ENCODE data around the gene MTCL1. TPM values are rescaled to one million over a fixed set of nuclear protein-coding genes. Genes with fewer than 3 reads are reported as not detected.

Gene MTCL1
- polyA plus RNA-seq, 1 experiment, result 29.8 TPM

GRCh38 chr18:8851659-8852058, 146.3 kb downstream of the MTCL1 start:
- H3K27me3 ChIP-seq (ENCODE audit: control insufficient read depth, insufficient read depth, low read length), result no peaks in the 10 kb centered on the region
- no peak for TF ChIP-seq CTCF (IDR thresholded peaks at IDR 0.05; ENCODE audit: insufficient read depth, low read depth, low read length)
- ChIA-PET POLR2A (no interaction called here), CTCF (interaction anchor here (1.4 kb wide), 1 partner anchor 13 kb away, joined by 3 read pairs; no protein-coding TSS in a partner anchor)
- no peak overlapping the region for H3K4me3 ChIP-seq (ENCODE audit: low read depth, low read length)
- DNase-seq (ENCODE audit: low read depth), result no peak
- no peaks in the 10 kb centered on the region for H3K36me3 ChIP-seq (ENCODE audit: control insufficient read depth, insufficient read depth, low read length)

- H3K36me3 ChIP-seq (ENCODE audit: control insufficient read depth, insufficient read depth, low read length), result no peaks in the 10 kb centered on the region
- CTCF ChIA-PET, result interaction anchor here (0.9 kb wide), 1 partner anchor 68 kb away, joined by 3 read pairs; no protein-coding TSS in a partner anchor
- no peak overlapping the region for H3K4me3 ChIP-seq (ENCODE audit: low read depth, low read length)
- POLR2A ChIA-PET, result no interaction called here
- no peak for TF ChIP-seq CTCF (IDR thresholded peaks at IDR 0.05; ENCODE audit: insufficient read depth, low read depth, low read length)
- H3K27me3 ChIP-seq (ENCODE audit: control insufficient read depth, insufficient read depth, low read length), result no peaks in the 10 kb centered on the region
- DNase-seq (ENCODE audit: low read depth), result no peak
Measured at GRCh38 chr18:8854550-8854949, 149.2 kb downstream of the MTCL1 start.

GRCh38 chr18:8854962-8855361, 149.6 kb downstream of the MTCL1 start:
- POLR2A ChIA-PET, result interaction anchor here (0.6 kb wide), 1 partner anchor 54 kb away, joined by 4 read pairs; no protein-coding TSS in a partner anchor
- CTCF ChIA-PET, result interaction anchor here (0.9 kb wide), 1 partner anchor 68 kb away, joined by 3 read pairs; no protein-coding TSS in a partner anchor
- Histone ChIP-seq H3K4me3 (ENCODE audit: low read depth, low read length) (no peak overlapping the region), H3K36me3 (ENCODE audit: control insufficient read depth, insufficient read depth, low read length) (no peaks in the 10 kb centered on the region), H3K27me3 (ENCODE audit: control insufficient read depth, insufficient read depth, low read length) (no peaks in the 10 kb centered on the region)
- TF ChIP-seq CTCF (IDR thresholded peaks at IDR 0.05; ENCODE audit: insufficient read depth, low read depth, low read length), result no peak
- no peak for DNase-seq (ENCODE audit: low read depth)

- no peak for TF ChIP-seq CTCF (IDR thresholded peaks at IDR 0.05; ENCODE audit: insufficient read depth, low read depth, low read length)
- DNase-seq (ENCODE audit: low read depth), result no peak
- POLR2A ChIA-PET, result no interaction called here
- Histone ChIP-seq H3K36me3 (ENCODE audit: control insufficient read depth, insufficient read depth, low read length) (no peaks in the 10 kb centered on the region), H3K4me3 (ENCODE audit: low read depth, low read length) (no peak overlapping the region), H3K27me3 (ENCODE audit: control insufficient read depth, insufficient read depth, low read length) (no peaks in the 10 kb centered on the region)
- CTCF ChIA-PET, result interaction anchor here (0.8 to 1.0 kb wide), 2 partner anchors 12 to 14 kb away, joined by 3 read pairs; no protein-coding TSS in a partner anchor
Measured at GRCh38 chr18:8856212-8856611, 150.9 kb downstream of the MTCL1 start.

- TF ChIP-seq CTCF (IDR thresholded peaks at IDR 0.05; ENCODE audit: insufficient read depth, low read depth, low read length), result no peak
- ChIA-PET POLR2A (no interaction called here), CTCF (no interaction called here)
- Histone ChIP-seq H3K36me3 (ENCODE audit: control insufficient read depth, insufficient read depth, low read length) (no peaks in the 10 kb centered on the region), H3K4me3 (ENCODE audit: low read depth, low read length) (no peak overlapping the region), H3K27me3 (ENCODE audit: control insufficient read depth, insufficient read depth, low read length) (no peaks in the 10 kb centered on the region)
- DNase-seq (ENCODE audit: low read depth), result no peak
Measured at GRCh38 chr18:8856769-8857393, 151.5 kb downstream of the MTCL1 start.

Measured in BJ (cell line).